Hepatocyte (in vitro differentiated cells): ENCODE measurements around the gene CORO1C.

Source experiments
- EZH2 ChIP-seq: fragments of 200-600 bp; sonication (generic); IDR thresholded peaks from 2 replicates; pipeline ENCODE4 v1.6.1; 2016; ENCODE audit warnings: antibody characterized with exemption, mild to moderate bottlenecking, borderline replicate concordance
- TF ChIP-seq, protein P1 (sequence below): fragments of 200-600 bp; sonication (generic); IDR thresholded peaks from 2 replicates; pipeline ENCODE4 v1.5.1; 2016; ENCODE audit warnings: antibody characterized with exemption, mild to moderate bottlenecking; ENCODE audit not compliant: poor library complexity

DNA sequence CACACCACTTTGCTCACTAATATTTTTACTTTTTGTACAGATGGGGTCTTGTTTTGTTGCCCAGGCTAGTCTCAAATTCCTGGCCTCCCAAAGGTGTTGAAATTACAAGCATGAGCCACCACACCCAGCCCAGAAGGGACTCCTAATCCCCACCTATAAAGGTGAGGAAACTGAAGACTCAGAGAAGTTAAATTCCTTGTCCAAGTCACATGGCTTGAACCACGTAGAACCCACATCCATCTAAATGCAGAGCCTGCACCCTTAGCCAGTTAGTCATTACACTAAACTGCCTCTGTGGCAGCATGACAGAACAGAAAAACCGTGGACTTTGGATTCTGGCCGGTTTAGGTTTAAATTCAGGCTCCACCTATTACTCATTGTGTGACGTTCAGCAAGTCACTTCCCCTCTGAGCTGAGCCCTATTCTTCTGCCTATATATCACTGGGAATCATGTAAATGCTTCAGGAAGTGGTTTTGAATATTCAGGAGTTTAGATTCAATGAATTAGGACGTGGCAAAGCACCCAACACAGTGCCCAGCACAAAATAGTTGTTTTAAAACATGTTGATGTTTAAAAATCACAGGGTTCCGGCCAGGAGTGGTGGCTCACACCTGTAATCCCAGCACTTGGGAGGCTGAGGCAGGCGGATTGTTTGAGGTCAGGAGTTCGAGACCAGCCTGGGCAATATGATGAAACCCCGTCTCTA, 3.0 kb upstream of the CORO1C start:
- TF ChIP-seq, protein P1, sequence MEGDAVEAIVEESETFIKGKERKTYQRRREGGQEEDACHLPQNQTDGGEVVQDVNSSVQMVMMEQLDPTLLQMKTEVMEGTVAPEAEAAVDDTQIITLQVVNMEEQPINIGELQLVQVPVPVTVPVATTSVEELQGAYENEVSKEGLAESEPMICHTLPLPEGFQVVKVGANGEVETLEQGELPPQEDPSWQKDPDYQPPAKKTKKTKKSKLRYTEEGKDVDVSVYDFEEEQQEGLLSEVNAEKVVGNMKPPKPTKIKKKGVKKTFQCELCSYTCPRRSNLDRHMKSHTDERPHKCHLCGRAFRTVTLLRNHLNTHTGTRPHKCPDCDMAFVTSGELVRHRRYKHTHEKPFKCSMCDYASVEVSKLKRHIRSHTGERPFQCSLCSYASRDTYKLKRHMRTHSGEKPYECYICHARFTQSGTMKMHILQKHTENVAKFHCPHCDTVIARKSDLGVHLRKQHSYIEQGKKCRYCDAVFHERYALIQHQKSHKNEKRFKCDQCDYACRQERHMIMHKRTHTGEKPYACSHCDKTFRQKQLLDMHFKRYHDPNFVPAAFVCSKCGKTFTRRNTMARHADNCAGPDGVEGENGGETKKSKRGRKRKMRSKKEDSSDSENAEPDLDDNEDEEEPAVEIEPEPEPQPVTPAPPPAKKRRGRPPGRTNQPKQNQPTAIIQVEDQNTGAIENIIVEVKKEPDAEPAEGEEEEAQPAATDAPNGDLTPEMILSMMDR = no peak
- TF ChIP-seq EZH2 = no peak
